Activated CD4-positive, alpha-beta T cell treated with anti-CD3 and anti-CD28 coated beads for 36 hours (primary cell): ENCODE data around the gene PLAA. TPM values are rescaled to one million over a fixed set of nuclear protein-coding genes. Genes with fewer than 3 reads are reported as not detected.
A peak's percentile ranks its signal among the peaks of the same experiment; 100 is the strongest.

Experiments
- ATAC-seq: fragments of 200-7000 bp; cut with Tn5 transposase; one replicate; pipeline ENCODE4 v1.10.0; 2021; ENCODE audit warnings: mild to moderate bottlenecking, moderate library complexity
- CTCF ChIA-PET: fragments of 350-600 bp; sonication (Branson Sonifier 250); formaldehyde crosslinking; loops from one replicate; lab custom pipeline; 2021; ENCODE audit warnings: antibody characterized with exemption; lab: Charles Lee
- POLR2A ChIA-PET: fragments of 350-600 bp; sonication (Branson Sonifier 250); formaldehyde crosslinking; loops from one replicate; lab custom pipeline; 2021; ENCODE audit warnings: antibody characterized with exemption, inconsistent platforms; lab: Charles Lee
- DNase-seq: peaks from one replicate; pipeline ENCODE4 v3.0.0-alpha.2; 2020
- H3K27ac Mint-ChIP-seq: one replicate; pipeline ENCODE4 v1.8.0; 2021; ENCODE audit warnings: mixed read lengths
- H3K27me3 Mint-ChIP-seq: one replicate; pipeline ENCODE4 v1.8.0; 2021; ENCODE audit warnings: mixed read lengths
- H3K36me3 Mint-ChIP-seq: one replicate; pipeline ENCODE4 v1.8.0; 2021; ENCODE audit warnings: low read depth, mixed read lengths
- H3K4me1 Mint-ChIP-seq: one replicate; pipeline ENCODE4 v1.8.0; 2021; ENCODE audit warnings: mixed read lengths
- H3K4me3 Mint-ChIP-seq: one replicate; pipeline ENCODE4 v1.8.0; 2021; ENCODE audit warnings: mild to moderate bottlenecking, moderate library complexity, mixed read lengths
- H3K9me3 Mint-ChIP-seq: one replicate; pipeline ENCODE4 v1.8.0; 2021; ENCODE audit warnings: low read depth, mixed read lengths
- intact Hi-C, 2 experiments: fragments of 100-400 bp; cut with DNase I in 1 of 2; cut with micrococcal nuclease in 1 of 2; formaldehyde crosslinking; loops; one replicate each; pipeline versions ENCODE4 v1.14.2 to v1.15.1; 2022 to 2024; cut with DNase I, micrococcal nuclease
- total RNA-seq, 2 experiments: library from RNA; stranded (reverse); gene quantifications; one replicate each; pipeline ENCODE4 v1.2.3, GENCODE V29; 2021

PLAA gene
- total RNA-seq: 10 to 100 TPM; 30.9 to 36.5 TPM

DNA sequence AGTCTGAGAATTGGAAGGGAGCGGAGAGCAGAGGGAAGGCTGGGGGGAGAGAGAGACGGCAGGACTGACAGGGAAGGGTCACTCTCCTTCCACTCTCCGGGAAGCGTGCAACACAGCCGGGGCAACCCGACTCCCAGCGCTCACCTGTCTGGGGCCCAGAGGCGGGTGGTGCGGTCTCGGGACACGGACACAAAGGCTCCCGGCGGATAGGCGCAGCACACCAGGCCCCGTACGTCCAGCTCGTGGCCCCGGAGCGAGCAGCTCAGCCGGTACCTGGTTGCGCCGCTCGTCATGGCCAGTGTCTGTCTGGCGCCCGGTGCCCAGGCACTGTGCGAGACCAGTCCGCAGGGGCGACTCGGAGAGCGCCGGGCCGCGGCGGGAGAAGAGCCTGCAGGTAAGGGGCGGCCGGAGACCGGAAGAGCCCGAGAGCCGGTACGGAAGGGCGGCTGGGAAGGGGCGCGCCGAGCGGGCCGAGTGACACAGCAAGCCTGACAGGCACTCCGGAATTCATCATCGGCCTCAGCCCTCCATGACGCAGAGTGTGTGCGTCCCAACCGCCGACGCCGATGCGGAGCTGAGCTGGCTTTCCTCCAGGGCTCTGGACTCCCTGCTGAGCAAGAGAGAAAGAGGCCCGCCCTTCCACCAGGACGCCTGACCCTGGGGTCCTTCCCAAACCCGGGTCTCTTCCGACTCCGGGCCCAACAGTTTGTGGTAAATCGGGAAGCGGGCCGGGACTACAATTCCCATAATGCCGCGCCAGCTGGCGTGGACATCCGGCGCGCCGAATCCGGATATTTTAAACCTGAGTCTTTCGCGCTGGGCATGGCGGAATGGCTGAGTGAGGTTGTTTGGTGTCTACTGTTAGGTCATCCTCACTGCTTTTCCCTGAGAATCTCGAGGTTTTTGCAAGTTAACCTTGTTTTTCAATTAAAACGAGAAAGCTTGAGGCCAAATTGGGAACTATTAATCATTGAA lies at the start of gene PLAA:
TSS of gene PLAA (minus strand) at position 490 of the 975 bp plus-strand sequence. CDS start at position 293, 197 bp downstream.
- DNase-seq: peak; percentile 93
- Mint-ChIP-seq H3K27ac (peak within 1 kb of the TSS; percentile 99), H3K9me3 (no peaks in the 10 kb centered on the region), H3K4me3 (peak within 1 kb of the TSS; percentile 88), H3K27me3 (peaks cover 3% of the 10 kb centered on the region), H3K36me3 (peaks cover 25% of the 10 kb centered on the region), H3K4me1 (peaks cover 48% of the 10 kb centered on the region)
- intact Hi-C loops: loop anchor here (1.0 kb wide), 3 partner anchors 9 to 626 kb away; partner anchors contain the start of genes CAAP1 (in 2 of the 2), C9orf72 (in 1 of the 2) and IFT74 (in 1 of the 2)
- ChIA-PET POLR2A (interaction anchor here (0.6 to 1.4 kb wide), 3 partner anchors 9 to 55 kb away, joined by 3 to 11 read pairs (median 10); partner anchors contain the start of genes CAAP1 and IFT74), CTCF (interaction anchor here (0.5 kb wide), 1 partner anchor 328 kb away, joined by 3 read pairs; no protein-coding TSS in a partner anchor)
- ATAC-seq: peak; percentile 96

DNA sequence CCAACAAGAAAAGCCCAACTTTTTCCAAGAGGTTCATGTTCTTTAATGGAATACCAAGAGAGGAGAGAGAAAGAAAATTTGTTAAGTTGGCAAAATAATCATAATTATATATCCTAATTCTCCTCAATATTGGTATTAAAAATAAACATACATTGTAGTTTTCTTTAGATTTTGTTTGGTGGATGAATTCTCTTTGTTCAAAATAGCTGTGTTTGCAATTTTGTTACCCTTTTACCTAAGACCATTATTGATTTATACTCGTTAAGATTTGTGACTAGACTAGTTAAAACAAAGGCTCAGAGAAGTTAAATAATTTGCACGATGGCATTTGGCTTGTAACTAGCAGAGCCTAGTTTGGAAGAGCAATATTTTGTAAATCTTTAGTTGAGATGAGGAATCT lies 48.8 kb upstream of the PLAA start:
- Mint-ChIP-seq H3K27me3 (no peaks in the 10 kb centered on the region), H3K4me1 (no peaks in the 10 kb centered on the region), H3K9me3 (no peaks in the 10 kb centered on the region), H3K27ac (no peak overlapping the region), H3K4me3 (no peak overlapping the region), H3K36me3 (no peaks in the 10 kb centered on the region)
- ChIA-PET CTCF (interaction anchor here (1.0 kb wide), 1 partner anchor 104 kb away, joined by 3 read pairs; no protein-coding TSS in a partner anchor), POLR2A (no interaction called here)
- intact Hi-C loops: no loop called here
- DNase-seq: no peak
- no peak for ATAC-seq

DNA sequence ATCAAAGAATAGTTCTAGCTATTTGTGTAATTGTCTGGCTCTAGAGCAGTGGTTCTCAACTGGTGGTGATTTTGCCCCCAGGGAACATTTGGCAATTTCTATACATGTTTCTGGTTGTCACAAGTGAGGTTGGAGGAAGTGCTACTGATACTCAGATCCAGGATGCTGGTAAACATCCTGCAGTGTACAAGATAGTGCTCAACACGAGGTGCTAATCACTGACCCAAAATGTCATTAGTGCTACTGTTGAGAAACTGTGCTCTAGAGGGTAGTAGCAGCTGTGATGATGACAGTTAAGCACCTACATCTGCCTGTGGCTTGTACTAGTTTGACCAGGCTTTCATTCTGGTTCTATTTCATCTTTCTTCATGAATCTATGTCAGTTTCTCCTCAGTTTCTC lies 36.3 kb upstream of the PLAA start:
- no peaks in the 10 kb centered on the region for H3K4me1 Mint-ChIP-seq
- H3K9me3 Mint-ChIP-seq: no peaks in the 10 kb centered on the region
- H3K27ac Mint-ChIP-seq: no peak overlapping the region
- ChIA-PET CTCF (interaction anchor here (0.6 to 0.9 kb wide), 2 partner anchors 10 to 250 kb away, joined by 3 read pairs; no protein-coding TSS in a partner anchor), POLR2A (no interaction called here)
- intact Hi-C loops: no loop called here
- H3K4me3 Mint-ChIP-seq: no peak overlapping the region
- no peaks in the 10 kb centered on the region for H3K27me3 Mint-ChIP-seq
- DNase-seq (no peak), ATAC-seq (no peak)
- peaks cover 5% of the 10 kb centered on the region for H3K36me3 Mint-ChIP-seq

DNA sequence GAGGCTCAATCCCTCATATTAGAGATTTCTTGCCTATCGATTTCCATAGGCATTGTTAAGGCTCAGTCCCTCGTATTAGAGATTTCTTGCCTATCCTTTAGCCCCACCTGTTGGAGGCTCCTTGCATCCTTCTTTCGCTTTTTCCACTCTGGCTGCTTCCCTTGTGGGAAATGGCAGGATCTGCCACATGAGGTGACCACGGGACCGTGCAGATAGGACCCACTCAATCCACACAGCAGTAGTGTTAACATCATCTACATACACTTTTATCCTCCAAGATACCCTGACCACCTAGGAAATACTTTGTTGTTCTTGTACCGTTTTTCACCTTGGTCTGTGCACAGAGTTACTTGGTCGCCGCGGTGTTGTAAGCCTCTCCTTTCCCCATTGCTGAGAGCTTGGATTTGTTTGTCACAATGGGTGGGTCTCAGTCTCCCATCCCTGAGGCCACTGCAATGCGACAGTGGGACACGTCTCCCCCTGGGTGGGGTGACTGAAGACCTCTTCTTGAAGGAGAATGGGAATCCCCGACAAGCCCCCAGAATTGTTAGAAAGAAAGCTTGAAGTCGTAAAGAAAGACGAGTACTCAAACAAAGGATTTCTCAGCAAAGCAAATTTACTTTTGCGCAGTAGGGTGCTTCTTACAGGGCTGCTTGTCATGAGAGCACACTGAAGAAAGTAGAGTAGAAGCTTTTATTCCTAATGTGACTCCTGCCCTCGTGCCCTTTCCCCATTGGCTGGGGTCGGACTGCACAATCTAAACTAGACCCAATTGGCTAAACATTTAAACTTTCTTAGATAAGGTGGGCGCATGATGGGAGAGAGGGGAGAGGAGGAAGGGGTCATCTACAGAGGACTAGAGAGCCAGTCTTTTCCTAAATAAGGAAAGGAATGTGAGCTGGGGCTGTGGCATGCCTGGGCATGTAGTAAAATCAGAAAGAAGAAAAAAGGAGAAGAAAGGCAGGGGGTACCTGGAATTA lies 29.0 kb upstream of the PLAA start:
- ChIA-PET POLR2A (no interaction called here), CTCF (interaction anchor here (0.7 to 1.2 kb wide), 2 partner anchors 9 to 218 kb away, joined by 3 to 4 read pairs; no protein-coding TSS in a partner anchor)
- peak; percentile 15 for DNase-seq
- Mint-ChIP-seq H3K36me3 (no peaks in the 10 kb centered on the region), H3K9me3 (no peaks in the 10 kb centered on the region), H3K4me3 (no peak overlapping the region), H3K27me3 (no peaks in the 10 kb centered on the region), H3K27ac (no peak overlapping the region), H3K4me1 (no peaks in the 10 kb centered on the region)
- ATAC-seq: no peak
- intact Hi-C loops: loop anchor here (1.0 kb wide), 1 partner anchor 232 kb away; no protein-coding TSS in a partner anchor

DNA sequence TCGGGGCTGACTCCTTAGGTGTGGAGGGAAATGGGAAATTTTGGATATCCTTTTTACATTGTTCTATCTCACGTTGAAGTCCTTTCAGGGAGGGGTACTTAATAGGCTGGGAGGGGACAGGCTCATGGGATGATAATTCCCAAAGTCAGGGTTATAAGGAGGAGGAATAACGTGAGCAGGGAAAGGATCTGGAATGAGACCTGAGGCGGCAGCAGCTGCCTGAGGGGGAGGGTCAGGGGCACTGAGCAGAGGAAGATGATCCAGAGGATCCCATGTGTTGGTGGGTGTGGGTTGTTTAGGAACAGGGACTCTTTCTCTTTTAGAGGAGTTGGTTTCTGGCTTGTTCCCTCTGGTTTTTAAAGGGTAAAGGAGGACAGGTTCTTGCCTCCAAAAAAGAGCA lies 27.9 kb upstream of the PLAA start:
- Mint-ChIP-seq H3K27ac (no peak overlapping the region), H3K4me1 (no peaks in the 10 kb centered on the region), H3K4me3 (no peak overlapping the region), H3K9me3 (no peaks in the 10 kb centered on the region), H3K27me3 (no peaks in the 10 kb centered on the region), H3K36me3 (peaks cover under 1% of the 10 kb centered on the region)
- no peak for DNase-seq
- intact Hi-C loops: loop anchor here (1.0 to 5.0 kb wide), 2 partner anchors 53 to 231 kb away; no protein-coding TSS in a partner anchor
- ChIA-PET POLR2A (no interaction called here), CTCF (no interaction called here)
- ATAC-seq: no peak

DNA sequence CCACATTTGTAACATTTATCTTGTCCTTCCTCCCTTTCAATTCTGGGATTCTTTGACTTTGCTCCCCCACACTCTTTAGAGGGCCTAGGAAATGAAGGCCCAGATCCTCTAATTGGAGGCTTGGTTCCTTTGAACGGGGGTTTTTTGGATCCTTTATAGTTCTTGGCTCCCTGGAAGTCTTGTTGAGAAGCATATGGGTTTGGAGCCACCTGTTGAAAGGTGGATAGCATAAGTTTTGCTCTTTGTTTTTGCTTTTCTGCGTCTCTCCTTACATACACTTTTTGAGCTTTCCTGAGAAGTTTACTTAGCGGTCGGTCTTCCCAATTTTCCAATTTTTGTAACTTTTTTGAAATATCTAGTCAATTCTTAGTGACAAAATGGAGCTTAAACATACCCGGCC lies 26.9 kb upstream of the PLAA start:
- DNase-seq (no peak), ATAC-seq (no peak)
- Mint-ChIP-seq H3K27me3 (no peaks in the 10 kb centered on the region), H3K4me3 (no peak overlapping the region), H3K27ac (no peak overlapping the region), H3K4me1 (no peaks in the 10 kb centered on the region), H3K9me3 (peaks cover 2% of the 10 kb centered on the region), H3K36me3 (peaks cover 2% of the 10 kb centered on the region)
- ChIA-PET CTCF (interaction anchor here (1.0 kb wide), 1 partner anchor 82 kb away, joined by 3 read pairs; the partner anchor contains the start of gene CAAP1), POLR2A (no interaction called here)
- intact Hi-C loops: loop anchor here (5.0 kb wide), 1 partner anchor 52 kb away; no protein-coding TSS in a partner anchor

DNA sequence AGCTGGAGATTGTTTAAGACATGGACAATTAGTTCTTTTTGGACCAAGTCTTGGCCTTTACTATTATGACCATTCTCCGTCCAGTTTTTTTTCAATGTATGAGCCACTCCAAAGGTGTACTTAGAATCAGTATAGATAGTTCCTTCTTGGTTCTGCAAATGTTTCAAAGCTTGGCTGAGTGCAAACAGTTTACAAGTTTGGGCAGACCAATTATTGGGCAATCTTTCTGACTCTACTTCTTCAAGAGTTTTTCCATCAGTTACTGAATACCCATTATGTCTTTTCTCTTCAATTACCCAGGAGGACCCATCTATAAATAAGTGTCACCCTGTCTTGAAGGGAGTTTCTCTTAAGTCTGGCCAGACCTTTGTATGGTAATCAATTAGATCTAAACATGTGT lies 24.7 kb upstream of the PLAA start:
- Mint-ChIP-seq H3K27ac (no peak overlapping the region), H3K27me3 (no peaks in the 10 kb centered on the region), H3K36me3 (peaks cover 2% of the 10 kb centered on the region), H3K4me1 (no peaks in the 10 kb centered on the region), H3K9me3 (peaks cover 2% of the 10 kb centered on the region), H3K4me3 (no peak overlapping the region)
- CTCF ChIA-PET: no interaction called here
- intact Hi-C loops: loop anchor here (5.0 kb wide), 1 partner anchor 49 kb away; no protein-coding TSS in a partner anchor
- ATAC-seq (no peak), DNase-seq (no peak)
- POLR2A ChIA-PET: no interaction called here

DNA sequence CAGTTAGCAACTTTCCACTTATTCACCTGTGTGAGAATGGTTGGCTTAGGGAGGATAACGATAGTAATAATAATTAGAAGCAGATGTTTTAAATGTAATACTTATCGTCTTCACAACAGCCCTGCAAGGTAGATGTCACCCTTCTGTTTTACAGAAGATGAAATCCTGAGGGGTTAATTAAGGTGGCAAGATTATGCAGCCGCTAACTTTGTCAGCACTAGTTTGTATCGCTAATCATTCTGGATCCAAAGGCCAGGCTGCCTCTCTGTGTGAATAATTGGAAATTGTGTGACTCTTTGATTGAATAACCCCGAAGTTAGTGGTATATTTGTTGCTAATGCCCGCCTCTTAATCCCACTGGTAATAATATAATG lies 9.8 kb upstream of the PLAA start:
- DNase-seq (no peak), ATAC-seq (no peak)
- H3K4me1 Mint-ChIP-seq: peaks cover 35% of the 10 kb centered on the region
- no peaks in the 10 kb centered on the region for H3K36me3 Mint-ChIP-seq
- peak overlapping the region; percentile 88 for H3K4me3 Mint-ChIP-seq
- peak overlapping the region; percentile 85 for H3K27ac Mint-ChIP-seq
- no peaks in the 10 kb centered on the region for H3K27me3 Mint-ChIP-seq
- intact Hi-C loops: loop anchor here (1.0 to 5.0 kb wide), 4 partner anchors 10 to 616 kb away; partner anchors contain the start of genes C9orf72 (in 2 of the 2), CAAP1 (in 2 of the 2) and PLAA (in 1 of the 2)
- ChIA-PET CTCF (no interaction called here), POLR2A (no interaction called here)
- H3K9me3 Mint-ChIP-seq: no peaks in the 10 kb centered on the region

DNA sequence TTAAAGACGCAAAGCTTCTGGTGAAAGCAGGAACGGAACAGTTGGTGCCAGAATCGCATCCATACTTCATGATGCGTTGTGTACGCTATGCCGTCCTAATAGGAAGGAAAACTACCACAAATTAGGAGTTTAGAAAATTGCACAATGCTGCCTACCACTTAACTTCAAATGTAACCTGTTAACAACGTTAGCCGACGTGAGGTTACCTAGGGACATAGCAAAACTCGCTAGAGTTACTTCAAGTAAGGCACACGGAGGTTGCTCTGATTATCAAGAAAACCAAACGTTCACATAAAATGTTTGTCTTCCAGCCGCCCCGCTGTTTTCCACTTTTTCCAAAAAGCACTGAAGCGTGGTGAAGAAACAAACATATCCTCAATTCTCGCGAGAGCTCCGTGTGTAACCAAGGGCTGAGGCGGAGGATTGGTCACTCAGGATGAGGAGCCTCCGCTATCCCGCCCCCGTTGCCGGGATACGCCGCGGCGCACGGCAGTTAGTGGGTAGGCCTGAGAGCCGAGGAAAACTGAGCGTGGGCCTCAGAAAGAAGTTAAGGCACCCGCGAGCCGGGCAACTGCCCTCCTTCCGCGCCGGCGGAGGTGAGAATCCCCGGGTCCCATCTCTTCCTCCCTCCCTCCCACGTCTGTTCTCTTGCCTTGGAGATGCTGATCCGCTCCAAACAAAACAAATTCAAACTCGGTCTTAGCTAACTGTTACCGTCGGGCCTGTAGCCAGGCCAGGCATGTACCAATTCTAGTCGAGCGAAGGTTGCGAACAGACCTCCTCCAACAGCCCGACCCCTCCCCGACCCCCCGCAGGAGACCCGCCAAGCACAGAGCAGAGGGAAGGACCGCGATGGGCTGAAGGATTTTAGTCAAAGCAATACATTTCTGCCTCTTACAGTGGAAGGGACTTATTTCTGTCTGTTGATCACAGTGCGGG lies 9.1 kb upstream of the PLAA start, which contains the start of gene IFT74:
TSS of gene IFT74 (plus strand) at position 492 of the 939 bp plus-strand sequence. CDS start 5,556 bp downstream, outside the sequence.
- intact Hi-C loops: loop anchor here (1.0 to 5.0 kb wide), 5 partner anchors 9 to 617 kb away; partner anchors contain the start of genes C9orf72 (in 2 of the 2), CAAP1 (in 2 of the 2) and PLAA (in 1 of the 2)
- H3K4me3 Mint-ChIP-seq: peak within 1 kb of the TSS; percentile 88
- DNase-seq: peak; percentile 96
- ChIA-PET POLR2A (interaction anchor here (0.5 to 1.9 kb wide), 4 partner anchors 8 to 411 kb away, joined by 3 to 13 read pairs (median 8); partner anchors contain the start of genes CAAP1 and PLAA), CTCF (interaction anchor here (0.7 to 1.2 kb wide), 3 partner anchors 20 to 116 kb away, joined by 3 to 4 read pairs (median 3); no protein-coding TSS in a partner anchor)
- ATAC-seq: peak; percentile 99
- H3K27ac Mint-ChIP-seq: peak within 1 kb of the TSS; percentile 85
- no peaks in the 10 kb centered on the region for H3K27me3 Mint-ChIP-seq
- peaks cover 32% of the 10 kb centered on the region for H3K4me1 Mint-ChIP-seq
- H3K36me3 Mint-ChIP-seq: no peaks in the 10 kb centered on the region
- H3K9me3 Mint-ChIP-seq: no peaks in the 10 kb centered on the region
